GM23248 (cell line): ENCODE results near the gene TMUB1. TPM values are rescaled to one million over a fixed set of nuclear protein-coding genes. Genes with fewer than 3 reads are reported as not detected.

ENCODE experiments used
- DNase-seq: peaks from one replicate; pipeline ENCODE4 v3.0.0-alpha.2; 2015
- H2AFZ ChIP-seq: fragments of 200-600 bp; sonication (generic); 2 replicates; pipeline ENCODE4 v1.6.1; 2016; ENCODE audit warnings: antibody characterized with exemption
- H3F3A ChIP-seq: fragments of 200-600 bp; sonication (generic); 2 replicates; pipeline ENCODE4 v1.6.1; 2016; ENCODE audit warnings: mild to moderate bottlenecking, antibody characterized with exemption, mixed run types; ENCODE audit not compliant: insufficient read depth
- H3K27ac ChIP-seq: fragments of 200-600 bp; sonication (generic); 2 replicates; pipeline ENCODE4 v1.5.1; 2016; ENCODE audit warnings: mild to moderate bottlenecking
- H3K27me3 ChIP-seq: fragments of 200-600 bp; sonication (generic); replicated peaks from 2 replicates; pipeline ENCODE4 v1.6.1; 2016; ENCODE audit warnings: mild to moderate bottlenecking; ENCODE audit not compliant: insufficient read depth
- H3K36me3 ChIP-seq: fragments of 200-600 bp; sonication (generic); 2 replicates; pipeline ENCODE4 v1.6.1; 2016; ENCODE audit warnings: low read depth, mild to moderate bottlenecking
- H3K4me1 ChIP-seq: fragments of 200-600 bp; sonication (generic); 2 replicates; pipeline ENCODE4 v1.6.1; 2016; ENCODE audit warnings: mild to moderate bottlenecking; ENCODE audit not compliant: insufficient read depth
- H3K4me2 ChIP-seq: fragments of 200-600 bp; sonication (generic); one replicate; pipeline ENCODE4 v1.6.1; 2016; ENCODE audit warnings: mild to moderate bottlenecking; ENCODE audit not compliant: unreplicated experiment
- H3K4me3 ChIP-seq: fragments of 200-600 bp; sonication (generic); 2 replicates; pipeline ENCODE4 v1.5.1; 2016; ENCODE audit warnings: mild to moderate bottlenecking
- H3K79me2 ChIP-seq: fragments of 200-600 bp; sonication (generic); 2 replicates; pipeline ENCODE4 v1.6.1; 2016; ENCODE audit warnings: mild to moderate bottlenecking; ENCODE audit not compliant: insufficient read depth
- H3K9ac ChIP-seq: fragments of 200-600 bp; sonication (generic); 2 replicates; pipeline ENCODE4 v1.6.1; 2016; ENCODE audit warnings: mild to moderate bottlenecking
- H3K9me2 ChIP-seq: fragments of 200-600 bp; sonication (generic); 2 replicates; pipeline ENCODE4 v1.6.1; 2016; ENCODE audit warnings: mixed run types, mild to moderate bottlenecking, moderate library complexity; ENCODE audit not compliant: insufficient read depth
- H3K9me3 ChIP-seq: fragments of 200-600 bp; sonication (generic); one replicate; pipeline ENCODE4 v1.6.1; 2017; ENCODE audit warnings: low read depth
- H4K20me1 ChIP-seq: fragments of 200-600 bp; sonication (generic); 2 replicates; pipeline ENCODE4 v1.6.0; 2016; ENCODE audit not compliant: insufficient read depth
- EZH2 ChIP-seq: fragments of 200-600 bp; sonication (generic); IDR thresholded peaks from 2 replicates; pipeline ENCODE4 v1.6.1; 2018; ENCODE audit warnings: antibody characterized with exemption, mild to moderate bottlenecking; ENCODE audit not compliant: insufficient read depth, poor library complexity, severe bottlenecking
- EZH2phosphoT487 ChIP-seq: fragments of 200-600 bp; sonication (generic); IDR thresholded peaks from 2 replicates; pipeline ENCODE4 v1.6.1; 2018; ENCODE audit warnings: antibody characterized with exemption, moderate library complexity, mild to moderate bottlenecking, low read depth; ENCODE audit not compliant: insufficient read depth
- WGBS, 2 experiments: methylation state at CpG; one replicate each; pipeline ENCODE4 v1.1.6; 2015 to 2017; ENCODE audit warnings: low lambda C conversion rate in 2 of 2, low coverage in 1 of 2; ENCODE audit errors: missing lambda C conversion rate in 2 of 2; 5-methylcytosine and 5-hydroxymethylcytosine counted together
- in situ Hi-C: fragments of 300-500 bp; cut with MboI; formaldehyde crosslinking; loops from 2 replicates; pipeline ENCODE4 v1.15.0; 2020
- polyA plus RNA-seq: library from polyadenylated mRNA; unstranded; fragments of >200 nt; fragmentation: Nextera tagmentation; extraction: Ambion mirVana; gene quantifications from 2 replicates; pipeline ENCODE4 v1.2.1, GENCODE V29; 2016
- total RNA-seq: library from RNA; depleted of rRNA; stranded (reverse); fragments of >200 nt; shearing (Covaris generic); gene quantifications from 2 replicates; pipeline ENCODE4 v1.2.3, GENCODE V29; 2014

Gene TMUB1
- total and polyA plus RNA-seq, 2 experiments from 2014 or later = 19.9 to 33.6 TPM

DNA sequence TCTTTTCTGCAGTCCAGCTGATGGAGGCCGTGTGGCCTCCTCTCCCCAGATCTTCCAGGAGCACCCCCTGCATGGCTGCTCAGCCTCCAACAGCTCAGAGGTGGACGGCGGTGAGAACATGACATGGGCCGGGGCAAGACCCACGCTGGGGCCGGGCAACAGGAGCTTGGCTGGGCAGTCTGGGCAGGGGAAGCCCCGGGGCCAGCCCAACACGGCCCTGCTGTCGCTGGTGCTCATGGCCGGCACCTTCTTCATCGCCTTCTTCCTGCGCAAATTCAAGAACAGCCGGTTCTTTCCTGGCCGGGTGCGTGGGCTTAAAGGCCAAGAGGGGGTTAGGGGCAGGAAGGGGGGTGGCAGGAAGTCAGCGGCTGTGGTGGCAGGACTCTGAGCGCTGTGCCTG is 9.3 kb downstream of the TMUB1 start:
- H3K27me3 ChIP-seq = no peaks in the 10 kb centered on the region
- H3K79me2 ChIP-seq = peaks cover 13% of the 10 kb centered on the region
- no peak overlapping the region for H2AFZ ChIP-seq
- 91 to 93% methylated on average over 17 of the region's 17 CpGs for WGBS, 2 experiments
- no peak overlapping the region for H3K27ac ChIP-seq
- no peak for TF ChIP-seq EZH2
- no peak for TF ChIP-seq EZH2phosphoT487
- H3K36me3 ChIP-seq = no peaks in the 10 kb centered on the region; the same call in 1 of the 2 replicates
- H3K4me3 ChIP-seq = no peak overlapping the region
- H3K9ac ChIP-seq = no peak overlapping the region
- no peak for DNase-seq
- H3K4me1 ChIP-seq = peaks cover 7% of the 10 kb centered on the region
- H3K4me2 ChIP-seq = no peak overlapping the region
- peaks cover 7% of the 10 kb centered on the region; the same call in 1 of the 2 replicates for H3F3A ChIP-seq
- H4K20me1 ChIP-seq = no peaks in the 10 kb centered on the region
- in situ Hi-C loops = no loop called here
- H3K9me3 ChIP-seq = no peaks in the 10 kb centered on the region
- H3K9me2 ChIP-seq = no peaks in the 10 kb centered on the region

DNA sequence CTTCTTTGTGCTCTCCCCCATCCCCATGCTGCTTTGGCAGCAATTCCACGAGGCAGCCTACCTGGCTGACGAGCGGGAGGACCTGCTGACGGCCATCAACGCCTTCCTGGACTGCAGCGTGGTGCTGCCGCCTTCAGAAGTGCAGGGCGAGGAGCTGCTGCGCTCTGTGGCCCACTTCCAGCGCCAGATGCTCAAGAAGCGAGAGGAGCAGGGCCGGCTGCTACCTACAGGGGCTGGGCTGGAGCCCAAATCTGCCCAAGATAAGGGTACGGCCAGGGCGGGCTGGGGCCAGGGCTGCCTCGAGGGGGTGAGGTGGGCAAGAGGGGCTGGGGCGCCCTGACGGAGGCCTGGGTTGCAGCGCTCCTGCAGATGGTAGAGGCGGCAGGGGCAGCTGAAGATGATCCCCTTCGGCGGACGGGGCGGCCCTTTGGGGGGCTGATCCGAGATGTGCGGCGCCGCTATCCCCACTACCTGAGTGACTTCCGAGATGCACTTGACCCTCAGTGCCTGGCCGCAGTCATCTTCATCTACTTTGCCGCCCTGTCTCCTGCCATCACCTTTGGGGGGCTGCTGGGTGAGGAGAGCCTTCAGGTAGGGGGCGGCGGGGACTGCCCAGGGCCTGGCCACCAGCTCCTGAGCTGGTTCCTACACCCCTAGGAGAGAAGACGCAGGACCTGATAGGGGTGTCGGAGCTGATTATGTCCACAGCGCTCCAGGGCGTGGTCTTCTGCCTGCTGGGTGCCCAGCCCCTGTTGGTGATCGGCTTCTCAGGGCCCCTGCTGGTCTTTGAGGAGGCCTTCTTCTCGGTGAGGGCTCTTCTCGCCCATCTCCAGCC is 12.0 kb downstream of the TMUB1 start:
- TF ChIP-seq EZH2phosphoT487 (no peak), EZH2 (no peak)
- Histone ChIP-seq H3K4me2 (no peak overlapping the region), H3F3A (no peaks in the 10 kb centered on the region), H3K9ac (no peak overlapping the region), H3K9me3 (no peaks in the 10 kb centered on the region), H4K20me1 (no peaks in the 10 kb centered on the region), H3K27me3 (no peaks in the 10 kb centered on the region), H3K27ac (no peak overlapping the region), H2AFZ (no peak overlapping the region), H3K9me2 (no peaks in the 10 kb centered on the region), H3K36me3 (peaks cover 8% of the 10 kb centered on the region; the same call in 1 of the 2 replicates), H3K79me2 (no peaks in the 10 kb centered on the region), H3K4me1 (no peaks in the 10 kb centered on the region), H3K4me3 (no peak overlapping the region)
- WGBS, 2 experiments = 91 to 94% methylated on average over 24 to 39 of the region's 39 CpGs
- DNase-seq = no peak
- in situ Hi-C loops = no loop called here

DNA sequence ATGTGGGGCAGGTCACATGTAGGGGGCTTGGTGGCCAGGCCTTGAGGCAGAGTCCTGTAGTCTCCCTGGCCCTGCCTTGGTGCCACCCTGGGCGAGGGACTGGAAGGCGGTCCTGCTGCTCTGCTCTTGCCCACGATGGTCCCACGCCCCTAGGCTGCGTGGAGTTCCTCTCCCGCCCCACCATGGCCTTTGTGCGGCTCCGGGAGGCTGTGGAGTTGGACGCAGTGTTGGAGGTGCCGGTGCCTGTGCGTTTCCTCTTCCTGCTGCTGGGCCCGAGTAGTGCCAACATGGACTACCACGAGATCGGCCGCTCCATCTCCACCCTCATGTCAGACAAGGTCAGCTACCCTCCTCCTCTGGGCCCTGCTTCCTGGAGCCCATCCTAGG is 12.7 kb downstream of the TMUB1 start:
- Histone ChIP-seq H3K79me2 (peaks cover 2% of the 10 kb centered on the region; the same call in 1 of the 2 replicates), H3F3A (no peaks in the 10 kb centered on the region), H3K9me2 (no peaks in the 10 kb centered on the region), H3K4me1 (no peaks in the 10 kb centered on the region), H3K27ac (no peak overlapping the region), H3K36me3 (peaks cover 8% of the 10 kb centered on the region; the same call in 1 of the 2 replicates), H4K20me1 (no peaks in the 10 kb centered on the region), H3K4me2 (no peak overlapping the region), H3K9ac (no peak overlapping the region), H3K9me3 (no peaks in the 10 kb centered on the region), H2AFZ (no peak overlapping the region), H3K4me3 (no peak overlapping the region), H3K27me3 (no peaks in the 10 kb centered on the region)
- no peak for DNase-seq
- in situ Hi-C loops = no loop called here
- TF ChIP-seq EZH2 (no peak), EZH2phosphoT487 (no peak)
- WGBS, 2 experiments = 91 to 94% methylated on average over 10 to 15 of the region's 15 CpGs

DNA sequence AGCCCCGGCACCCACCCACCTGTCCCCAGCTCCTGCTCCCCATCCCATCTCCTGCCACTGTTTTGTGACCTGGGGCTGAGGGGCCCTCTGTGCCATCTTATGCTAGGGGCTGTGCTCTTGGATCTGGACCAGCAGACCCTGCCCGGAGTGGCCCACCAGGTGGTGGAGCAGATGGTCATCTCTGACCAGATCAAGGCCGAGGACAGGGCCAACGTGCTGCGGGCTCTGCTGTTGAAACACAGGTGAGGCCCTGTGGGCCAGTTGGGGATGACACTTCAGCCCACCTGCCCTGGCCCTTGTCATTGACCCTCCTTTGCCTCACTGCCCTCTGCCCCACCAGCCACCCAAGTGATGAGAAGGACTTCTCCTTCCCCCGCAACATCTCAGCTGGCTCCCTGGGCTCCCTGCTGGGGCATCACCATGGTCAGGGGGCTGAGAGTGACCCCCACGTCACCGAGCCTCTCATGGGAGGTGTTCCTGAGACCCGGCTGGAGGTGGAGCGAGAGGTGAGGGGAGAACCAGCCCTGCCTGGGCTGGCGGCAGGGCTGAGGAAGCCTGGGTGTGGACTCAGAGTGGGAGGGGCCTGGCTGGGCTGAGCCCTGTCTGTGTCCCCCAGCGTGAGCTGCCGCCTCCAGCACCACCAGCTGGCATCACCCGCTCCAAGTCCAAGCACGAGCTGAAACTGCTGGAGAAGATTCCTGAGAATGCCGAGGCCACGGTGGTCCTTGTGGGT is 13.3 kb downstream of the TMUB1 start:
- TF ChIP-seq EZH2phosphoT487 = no peak
- peaks cover 8% of the 10 kb centered on the region for H3K79me2 ChIP-seq
- H3K4me3 ChIP-seq = no peak overlapping the region
- H3K9ac ChIP-seq = no peak overlapping the region
- H3K36me3 ChIP-seq = peaks cover 8% of the 10 kb centered on the region; the same call in 1 of the 2 replicates
- H3K9me2 ChIP-seq = no peaks in the 10 kb centered on the region
- H3F3A ChIP-seq = no peaks in the 10 kb centered on the region
- no peaks in the 10 kb centered on the region for H4K20me1 ChIP-seq
- no peak overlapping the region for H2AFZ ChIP-seq
- WGBS, 2 experiments = 78 to 79% methylated on average over 15 to 17 of the region's 17 CpGs
- no peak overlapping the region for H3K27ac ChIP-seq
- H3K4me1 ChIP-seq = no peaks in the 10 kb centered on the region
- in situ Hi-C loops = no loop called here
- no peak overlapping the region for H3K4me2 ChIP-seq
- H3K9me3 ChIP-seq = no peaks in the 10 kb centered on the region
- no peaks in the 10 kb centered on the region for H3K27me3 ChIP-seq
- DNase-seq = no peak
